Measurements from ENCODE around the gene ARFGAP3.

The ARFGAP3 gene

DNA sequence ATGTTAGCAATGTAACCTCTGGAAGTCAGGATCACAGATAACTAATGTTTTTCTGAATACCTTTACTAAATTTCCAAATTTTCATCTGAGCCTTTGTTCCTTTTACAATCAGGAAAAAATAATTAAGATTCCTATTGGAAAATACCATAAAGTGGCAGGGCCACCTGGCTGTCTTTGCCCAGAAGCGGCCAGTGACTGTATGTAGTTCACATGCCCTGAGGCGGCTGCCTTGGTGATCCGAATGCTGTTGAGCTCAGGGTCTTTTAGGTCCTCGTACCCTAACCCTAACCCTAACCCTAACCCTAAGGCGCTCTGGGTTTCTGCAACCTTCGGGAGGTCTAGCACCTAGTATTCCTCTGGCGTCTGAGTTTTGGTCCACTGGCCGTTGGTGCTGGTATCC, 8.5 kb upstream of the ARFGAP3 start:
- no peak for DNase-seq (ENCODE audit: low read depth in 1 of 2, low spot score in 1 of 2)

DNA sequence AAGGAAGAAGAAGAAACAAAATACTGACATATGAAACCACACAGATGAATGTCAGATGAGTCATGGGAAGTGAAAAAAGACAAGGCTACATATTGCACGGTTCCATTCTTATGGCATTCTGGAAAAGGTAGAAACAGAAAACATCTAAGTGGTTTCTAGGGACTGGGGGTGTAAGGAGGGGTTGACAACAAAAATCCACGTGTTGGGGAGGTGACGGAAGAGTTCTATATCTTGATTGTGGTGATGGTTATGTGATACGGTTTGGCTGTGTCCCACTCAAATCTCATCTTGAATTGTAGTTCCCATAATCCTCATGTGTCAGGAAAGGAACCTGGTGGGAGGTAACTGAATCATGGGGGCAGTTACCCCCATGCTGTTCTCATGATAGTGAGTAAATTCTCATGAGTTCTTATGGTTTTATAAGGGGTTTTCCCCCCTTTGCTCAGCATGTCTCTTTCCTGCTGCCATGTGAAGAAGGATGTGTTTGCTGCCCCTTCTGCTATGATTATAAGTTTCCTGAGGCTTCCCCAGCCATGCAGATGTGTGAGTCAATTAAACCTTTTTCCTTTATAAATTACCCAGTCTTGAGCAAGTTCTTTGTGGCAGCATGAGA, 6.4 kb upstream of the ARFGAP3 start:
- DNase-seq (ENCODE audit: low read depth in 1 of 2, low spot score in 1 of 2) = peak in 1 of 2 donors; percentile 48

DNA sequence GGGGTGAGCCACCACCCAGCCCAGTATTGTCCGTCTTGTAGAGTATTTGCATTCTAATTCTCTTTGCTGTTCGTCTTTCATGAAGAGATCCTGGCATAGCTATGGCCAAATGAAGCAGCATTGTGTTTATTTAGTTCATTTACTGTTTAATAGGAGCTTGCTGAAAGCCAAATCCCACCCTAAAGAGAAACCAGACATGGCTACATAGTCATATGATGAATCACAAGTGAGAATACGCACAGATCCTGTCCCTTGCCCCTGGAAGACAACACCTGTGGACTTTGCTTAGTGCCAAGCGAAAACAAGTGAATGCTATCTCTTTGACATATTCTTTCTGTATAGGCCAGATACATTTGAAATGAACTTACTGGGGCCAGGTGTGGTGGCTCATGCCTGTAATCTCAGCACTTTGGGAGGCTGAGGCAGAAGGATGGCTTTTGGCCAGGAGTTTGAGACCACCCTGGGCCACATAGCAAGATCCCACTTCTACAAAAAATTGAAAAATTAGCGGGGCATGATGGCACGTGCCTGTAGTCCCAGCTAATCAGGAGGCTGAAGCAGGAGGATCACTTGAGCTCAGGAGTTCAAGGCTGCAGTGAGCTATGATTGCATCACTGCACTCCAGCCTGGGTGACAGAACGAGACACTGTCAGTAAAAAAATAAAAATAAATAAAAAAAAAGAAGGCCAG, 5.1 kb upstream of the ARFGAP3 start:
- no peak for DNase-seq (ENCODE audit: low read depth in 1 of 2, low spot score in 1 of 2)

GRCh38 chr22:42860968-42861367, 3.9 kb upstream of the ARFGAP3 start:
- no peak for DNase-seq (ENCODE audit: low read depth in 1 of 2, low spot score in 1 of 2)

DNA sequence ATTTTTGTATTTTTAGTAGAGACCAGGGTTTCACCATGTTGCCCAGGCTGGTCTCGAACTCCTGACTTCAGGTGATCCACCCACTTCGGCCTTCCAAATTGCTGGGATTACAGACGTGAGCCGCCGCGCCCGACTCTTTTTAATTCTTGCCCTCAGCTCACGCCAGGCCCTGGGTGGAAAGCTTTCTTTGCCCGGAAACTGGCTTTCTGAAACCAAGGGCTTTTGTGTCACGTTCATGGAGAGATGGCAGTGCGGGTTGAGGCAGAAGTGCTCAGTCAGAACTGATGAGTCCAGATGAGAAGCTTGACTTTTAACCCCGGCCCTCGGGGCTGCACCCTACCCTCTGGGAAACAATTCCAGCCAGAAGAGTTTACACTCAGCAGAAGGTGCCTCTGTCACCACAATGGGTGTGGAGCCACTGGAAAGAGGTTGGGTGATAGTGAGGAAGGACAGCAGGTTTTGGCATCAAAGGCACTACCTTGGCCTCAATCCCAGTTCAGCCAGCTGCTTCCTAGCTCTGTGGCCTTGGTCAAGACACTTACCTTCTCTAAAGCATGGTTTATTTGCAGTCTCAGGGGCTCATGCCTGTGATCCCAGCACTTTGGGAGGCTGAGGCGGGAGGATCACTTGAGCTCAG, 890 bp upstream of the ARFGAP3 start:
- no peak for DNase-seq (ENCODE audit: low read depth in 1 of 2, low spot score in 1 of 2)

GRCh38 chr22:42856179-42856864, 751 bp downstream of the ARFGAP3 start:
- peak in 1 of 2 donors; percentile 21 for DNase-seq (ENCODE audit: low read depth in 1 of 2, low spot score in 1 of 2)

DNA sequence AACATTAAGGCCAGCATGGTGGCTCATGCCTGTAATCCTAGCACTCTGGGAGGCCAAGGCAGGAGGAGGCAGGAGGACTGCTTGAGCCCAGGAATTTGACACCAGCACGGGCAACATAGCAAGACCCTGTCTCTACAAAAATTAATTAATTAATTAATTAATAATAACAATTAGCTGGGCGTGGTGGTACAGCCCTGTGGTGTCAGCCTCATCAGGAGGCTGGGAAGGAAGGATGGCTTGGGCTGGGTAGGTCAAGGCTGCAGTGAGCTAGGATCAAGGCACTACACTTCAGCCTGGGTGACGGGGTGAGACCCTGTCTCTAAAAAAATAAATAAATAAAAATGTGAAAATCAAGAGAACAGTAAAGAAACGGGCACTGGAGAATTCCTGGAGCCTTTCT, 1.4 kb downstream of the ARFGAP3 start:
- no peak for DNase-seq (ENCODE audit: low read depth in 1 of 2, low spot score in 1 of 2)

GRCh38 chr22:42855211-42855610, 1.9 kb downstream of the ARFGAP3 start:
- DNase-seq (ENCODE audit: low read depth in 1 of 2, low spot score in 1 of 2) = no peak

GRCh38 chr22:42848941-42849550, 8.0 kb downstream of the ARFGAP3 start:
- no peak for DNase-seq (ENCODE audit: low read depth in 1 of 2, low spot score in 1 of 2)

- no peak for DNase-seq (ENCODE audit: low read depth in 1 of 2, low spot score in 1 of 2)
Measured at GRCh38 chr22:42847110-42847509, 10.0 kb downstream of the ARFGAP3 start.

- DNase-seq (ENCODE audit: low read depth in 1 of 2, low spot score in 1 of 2) = no peak
Measured at GRCh38 chr22:42844756-42845155, 12.3 kb downstream of the ARFGAP3 start.

DNA sequence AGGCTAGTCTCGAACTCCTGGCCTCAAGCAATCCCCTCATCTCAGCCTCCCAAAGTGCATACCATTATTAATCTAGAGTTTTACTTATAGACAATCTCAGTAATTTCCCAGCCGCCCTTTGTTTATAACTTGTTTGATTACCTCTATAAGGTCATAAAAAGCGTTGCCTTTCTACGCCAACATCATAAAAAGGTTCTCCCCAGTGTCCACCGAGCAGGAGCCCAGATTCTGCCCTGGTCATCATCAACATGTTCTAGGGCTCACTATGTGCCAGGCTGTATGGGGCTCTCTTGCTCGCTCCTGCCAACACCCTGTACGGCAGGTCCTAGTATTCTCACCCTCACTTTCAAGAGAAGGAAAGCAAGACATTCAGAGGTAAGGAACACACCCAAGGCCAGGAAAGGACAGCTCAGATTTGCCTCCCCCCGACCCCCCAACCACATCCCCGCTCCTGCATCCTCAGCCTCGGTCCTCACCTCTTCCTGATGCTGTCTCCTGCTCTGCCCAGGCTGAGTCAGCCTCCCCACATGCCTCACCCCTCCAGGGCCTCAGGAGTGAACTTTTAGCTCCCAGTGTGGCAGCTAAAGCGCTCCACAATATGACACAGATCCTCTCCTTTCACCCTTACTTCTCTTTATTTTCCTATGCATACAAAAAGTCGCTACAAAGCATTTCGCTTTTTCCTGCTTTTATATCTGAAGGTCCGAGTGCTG, 14.3 kb downstream of the ARFGAP3 start:
- DNase-seq (ENCODE audit: low read depth in 1 of 2, low spot score in 1 of 2) = no peak

DNA sequence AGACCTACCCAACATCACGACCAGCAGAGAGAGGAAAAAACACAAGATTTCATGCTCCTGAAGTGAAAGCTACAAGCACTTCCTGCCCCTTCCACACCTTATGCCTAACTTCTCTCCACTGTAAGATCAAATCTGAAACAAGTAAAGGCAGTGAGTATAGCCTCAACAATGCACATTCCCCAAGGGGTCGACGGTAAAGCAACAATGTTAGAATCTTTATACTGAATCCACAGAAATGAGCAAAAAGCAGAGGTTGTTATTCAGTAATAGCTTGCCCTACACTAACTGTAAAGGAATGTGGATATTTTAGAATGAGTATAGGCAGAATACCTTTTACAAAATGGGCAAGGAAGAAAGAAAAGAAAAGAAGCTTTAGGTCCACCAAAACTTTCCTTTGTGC, 15.6 kb downstream of the ARFGAP3 start:
- no peak for DNase-seq (ENCODE audit: low read depth in 1 of 2, low spot score in 1 of 2)

GRCh38 chr22:42837556-42837955, 19.5 kb downstream of the ARFGAP3 start:
- DNase-seq (ENCODE audit: low read depth in 1 of 2, low spot score in 1 of 2) = no peak

DNA sequence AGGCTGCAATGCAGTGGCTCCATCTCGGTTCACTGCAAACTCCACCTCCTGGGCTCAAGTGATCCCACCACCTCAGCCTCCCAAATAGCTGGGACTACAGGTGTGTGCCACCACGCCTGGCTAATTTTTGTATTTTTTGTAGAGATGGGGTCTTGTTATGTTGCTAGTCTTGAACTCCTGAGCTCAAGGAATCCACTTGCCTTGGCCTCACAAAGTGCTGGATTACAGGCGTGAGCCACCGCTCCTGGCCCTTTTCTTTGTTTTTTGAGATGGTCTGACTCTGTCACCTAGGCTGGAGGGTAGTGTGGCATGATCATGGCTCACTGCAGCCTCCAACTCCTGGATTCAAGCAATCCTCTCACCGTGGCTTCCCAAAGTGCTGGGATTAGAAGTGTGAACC, 21.0 kb downstream of the ARFGAP3 start:
- no peak for DNase-seq (ENCODE audit: low read depth in 1 of 2, low spot score in 1 of 2)

- DNase-seq (ENCODE audit: low read depth in 1 of 2, low spot score in 1 of 2) = no peak
Measured at GRCh38 chr22:42834177-42834949, 22.7 kb downstream of the ARFGAP3 start.

GRCh38 chr22:42833104-42833503, 24.0 kb downstream of the ARFGAP3 start:
- DNase-seq (ENCODE audit: low read depth in 1 of 2, low spot score in 1 of 2) = no peak

- no peak for DNase-seq (ENCODE audit: low read depth in 1 of 2, low spot score in 1 of 2)
Measured at GRCh38 chr22:42831712-42832111, 25.4 kb downstream of the ARFGAP3 start.

- DNase-seq (ENCODE audit: low read depth in 1 of 2, low spot score in 1 of 2) = no peak
Measured at GRCh38 chr22:42830161-42830560, 26.9 kb downstream of the ARFGAP3 start.

- no peak for DNase-seq (ENCODE audit: low read depth in 1 of 2, low spot score in 1 of 2)
Measured at GRCh38 chr22:42829302-42829701, 27.8 kb downstream of the ARFGAP3 start.

All from activated CD4-positive, alpha-beta T cell treated with anti-CD3 and anti-CD28 coated beads, Interleukin-2, amount 50 U/mL, for 24 hours (primary cell).